WTC11 (cell line): ENCODE results near the gene FGF1. TPM values are rescaled to one million over a fixed set of nuclear protein-coding genes. Genes with fewer than 3 reads are reported as not detected.

Experiments
- ATAC-seq: fragments of 200-7000 bp; cut with Tn5 transposase; 2 replicates; pipeline ENCODE4 v1.10.0; 2021; ENCODE audit warnings: mild to moderate bottlenecking, moderate library complexity
- CTCF ChIA-PET: fragments of 300-600 bp; sonication (Branson Sonifier 250); formaldehyde crosslinking; loops from one replicate; lab custom pipeline; 2021; ENCODE audit warnings: antibody characterized with exemption; lab: Charles Lee
- POLR2A ChIA-PET: fragments of 350-600 bp; sonication (Branson Sonifier 250); formaldehyde crosslinking; loops from one replicate; lab custom pipeline; 2021; ENCODE audit warnings: antibody characterized with exemption; lab: Charles Lee
- DNase-seq: peaks from one replicate; pipeline ENCODE4 v3.0.0; 2021; ENCODE audit warnings: low spot score
- H3K27ac Mint-ChIP-seq: 2 replicates; pipeline ENCODE4 v1.8.0; 2021; ENCODE audit warnings: mixed read lengths
- H3K27me3 Mint-ChIP-seq: 2 replicates; pipeline ENCODE4 v1.8.0; 2021; ENCODE audit warnings: low read depth, mild to moderate bottlenecking, moderate library complexity, mixed read lengths
- H3K36me3 Mint-ChIP-seq: 2 replicates; pipeline ENCODE4 v1.8.0; 2021; ENCODE audit warnings: mixed read lengths
- H3K4me1 Mint-ChIP-seq: 2 replicates; pipeline ENCODE4 v1.8.0; 2022; ENCODE audit warnings: mixed read lengths
- H3K4me3 Mint-ChIP-seq: 2 replicates; pipeline ENCODE4 v1.8.0; 2021; ENCODE audit warnings: mild to moderate bottlenecking, moderate library complexity, mixed read lengths
- H3K9me3 Mint-ChIP-seq: 2 replicates; pipeline ENCODE4 v1.8.0; 2021; ENCODE audit warnings: mixed read lengths
- FOXP1 ChIP-seq: sonication (generic); formaldehyde crosslinking; IDR thresholded peaks from 2 replicates; pipeline ENCODE4 v1.8.0; 2022; ENCODE audit warnings: missing genetic modification reagents, mild to moderate bottlenecking, moderate library complexity, borderline replicate concordance
- GABPB1 ChIP-seq: sonication (generic); formaldehyde crosslinking; IDR thresholded peaks from 2 replicates; pipeline ENCODE4 v1.8.1; 2023; ENCODE audit warnings: mild to moderate bottlenecking, missing genetic modification reagents
- GRHL2 ChIP-seq: fragments of 250-450 bp; sonication (Bioruptor Pico); IDR thresholded peaks from 2 replicates; pipeline ENCODE4 v1.8.0; 2022; ENCODE audit warnings: mild to moderate bottlenecking, moderate library complexity; ENCODE audit not compliant: insufficient replicate concordance, severe bottlenecking
- HMGA2 ChIP-seq: fragments of 250-450 bp; sonication (Bioruptor Pico); IDR thresholded peaks from 2 replicates; pipeline ENCODE4 v1.4.0; 2021; ENCODE audit warnings: mild to moderate bottlenecking, moderate library complexity
- IRF1 ChIP-seq: sonication (generic); formaldehyde crosslinking; IDR thresholded peaks from 2 replicates; pipeline ENCODE4 v1.8.0; 2023; ENCODE audit warnings: missing genetic modification reagents
- JAZF1 ChIP-seq: fragments of 250-450 bp; sonication (Bioruptor Pico); IDR thresholded peaks from 2 replicates; pipeline ENCODE4 v1.9.0; 2021; ENCODE audit warnings: moderate library complexity, mild to moderate bottlenecking, inconsistent platforms
- JUN ChIP-seq: sonication (generic); formaldehyde crosslinking; IDR thresholded peaks from 2 replicates; pipeline ENCODE4 v1.8.0; 2023; ENCODE audit warnings: mild to moderate bottlenecking, missing genetic modification reagents
- KAT7 ChIP-seq: sonication (generic); formaldehyde crosslinking; IDR thresholded peaks from 2 replicates; pipeline ENCODE4 v1.8.1; 2023; ENCODE audit warnings: missing genetic modification reagents, mild to moderate bottlenecking, borderline replicate concordance
- MXD4 ChIP-seq: fragments of 250-450 bp; sonication (Bioruptor Pico); IDR thresholded peaks from 2 replicates; pipeline ENCODE4 v1.8.0; 2021; ENCODE audit warnings: mild to moderate bottlenecking, moderate library complexity, borderline replicate concordance
- NR1H2 ChIP-seq: sonication (generic); formaldehyde crosslinking; IDR thresholded peaks from 2 replicates; pipeline ENCODE4 v1.9.0; 2021; ENCODE audit warnings: mild to moderate bottlenecking, moderate library complexity, missing genetic modification reagents
- OVOL2 ChIP-seq: fragments of 250-450 bp; sonication (Bioruptor Pico); IDR thresholded peaks from 2 replicates; pipeline ENCODE4 v1.9.0; 2021; ENCODE audit warnings: mild to moderate bottlenecking, borderline replicate concordance
- RORB ChIP-seq: fragments of 250-450 bp; sonication (Bioruptor Pico); IDR thresholded peaks from 2 replicates; pipeline ENCODE4 v1.9.0; 2021; ENCODE audit warnings: mild to moderate bottlenecking
- SP1 ChIP-seq: sonication (generic); formaldehyde crosslinking; conservative IDR thresholded peaks from 2 replicates; pipeline ENCODE4 v1.8.1; 2022; ENCODE audit warnings: missing genetic modification reagents
- TP53 ChIP-seq: sonication (generic); formaldehyde crosslinking; IDR thresholded peaks from 2 replicates; pipeline ENCODE4 v1.8.1; 2023; ENCODE audit warnings: mild to moderate bottlenecking, missing genetic modification reagents
- ZNF219 ChIP-seq: sonication (generic); formaldehyde crosslinking; IDR thresholded peaks from 2 replicates; pipeline ENCODE4 v1.8.0; 2023; ENCODE audit warnings: missing genetic modification reagents, mild to moderate bottlenecking, borderline replicate concordance
- ZNF317 ChIP-seq: sonication (generic); formaldehyde crosslinking; IDR thresholded peaks from 2 replicates; pipeline ENCODE4 v1.8.1; 2023; ENCODE audit warnings: low read depth, mild to moderate bottlenecking, moderate library complexity, missing genetic modification reagents, borderline replicate concordance
- ZNF671 ChIP-seq: fragments of 250-450 bp; sonication (Bioruptor Pico); IDR thresholded peaks from 2 replicates; pipeline ENCODE4 v1.8.0; 2021; ENCODE audit warnings: mild to moderate bottlenecking
- total RNA-seq: library from RNA; stranded (reverse); gene quantifications from 3 replicates; pipeline ENCODE4 v1.2.3, GENCODE V29; 2021
- TF ChIP-seq, protein P1 (sequence below): fragments of 250-450 bp; sonication (Bioruptor Pico); IDR thresholded peaks from 2 replicates; pipeline ENCODE4 v1.9.0; 2021; ENCODE audit warnings: mild to moderate bottlenecking
- TF ChIP-seq, protein P2 (sequence below): fragments of 250-450 bp; sonication (Bioruptor Pico); IDR thresholded peaks from 2 replicates; pipeline ENCODE4 v1.8.0; 2021; ENCODE audit warnings: mild to moderate bottlenecking
- TF ChIP-seq, protein P3 (sequence below): sonication (generic); formaldehyde crosslinking; IDR thresholded peaks from 2 replicates; pipeline ENCODE4 v1.8.1; 2022; ENCODE audit warnings: missing genetic modification reagents, borderline replicate concordance
- TF ChIP-seq, protein P4 (sequence below): sonication (generic); formaldehyde crosslinking; IDR thresholded peaks from 2 replicates; pipeline ENCODE4 v1.8.1; 2023; ENCODE audit warnings: mild to moderate bottlenecking, missing genetic modification reagents, moderate library complexity

FGF1 gene
- total RNA-seq, 1 experiment from 2014 or later = 0.55 TPM

DNA sequence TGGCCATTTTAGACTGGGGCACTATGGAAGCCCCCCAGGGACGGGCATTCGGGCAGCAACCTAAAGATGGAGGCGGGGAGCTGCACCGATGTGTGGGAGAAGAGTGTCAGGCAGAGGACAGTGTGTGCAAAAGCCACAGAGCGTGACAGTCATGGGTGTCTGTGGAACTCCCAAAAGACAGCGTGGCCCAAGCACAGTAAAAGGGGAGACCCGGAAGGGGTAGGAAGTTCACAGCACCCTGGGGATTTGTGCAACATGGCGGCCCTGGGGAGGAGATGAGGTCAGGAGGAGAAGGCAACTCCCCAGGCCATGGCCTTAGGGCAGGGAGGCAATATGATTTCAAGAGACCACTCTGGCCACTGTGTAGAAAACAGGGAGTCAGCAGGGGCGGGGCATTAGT lies 38.9 kb upstream of the FGF1 start:
- Mint-ChIP-seq H3K9me3 (peaks cover 4% of the 10 kb centered on the region), H3K4me1 (0 out of 2 replicates have a peak, but pooled peaks cover 4% of the 10 kb centered on the region), H3K36me3 (peaks cover 12% of the 10 kb centered on the region), H3K27me3 (no peaks in the 10 kb centered on the region), H3K27ac (no peak overlapping the region), H3K4me3 (no peak overlapping the region)
- POLR2A ChIA-PET = no interaction called here
- ATAC-seq = no peak
- CTCF ChIA-PET = interaction anchor here (1.0 to 4.7 kb wide), 3 partner anchors 11 to 156 kb away, joined by 3 to 36 read pairs (median 3); no protein-coding TSS in a partner anchor
- TF ChIP-seq, protein P1, sequence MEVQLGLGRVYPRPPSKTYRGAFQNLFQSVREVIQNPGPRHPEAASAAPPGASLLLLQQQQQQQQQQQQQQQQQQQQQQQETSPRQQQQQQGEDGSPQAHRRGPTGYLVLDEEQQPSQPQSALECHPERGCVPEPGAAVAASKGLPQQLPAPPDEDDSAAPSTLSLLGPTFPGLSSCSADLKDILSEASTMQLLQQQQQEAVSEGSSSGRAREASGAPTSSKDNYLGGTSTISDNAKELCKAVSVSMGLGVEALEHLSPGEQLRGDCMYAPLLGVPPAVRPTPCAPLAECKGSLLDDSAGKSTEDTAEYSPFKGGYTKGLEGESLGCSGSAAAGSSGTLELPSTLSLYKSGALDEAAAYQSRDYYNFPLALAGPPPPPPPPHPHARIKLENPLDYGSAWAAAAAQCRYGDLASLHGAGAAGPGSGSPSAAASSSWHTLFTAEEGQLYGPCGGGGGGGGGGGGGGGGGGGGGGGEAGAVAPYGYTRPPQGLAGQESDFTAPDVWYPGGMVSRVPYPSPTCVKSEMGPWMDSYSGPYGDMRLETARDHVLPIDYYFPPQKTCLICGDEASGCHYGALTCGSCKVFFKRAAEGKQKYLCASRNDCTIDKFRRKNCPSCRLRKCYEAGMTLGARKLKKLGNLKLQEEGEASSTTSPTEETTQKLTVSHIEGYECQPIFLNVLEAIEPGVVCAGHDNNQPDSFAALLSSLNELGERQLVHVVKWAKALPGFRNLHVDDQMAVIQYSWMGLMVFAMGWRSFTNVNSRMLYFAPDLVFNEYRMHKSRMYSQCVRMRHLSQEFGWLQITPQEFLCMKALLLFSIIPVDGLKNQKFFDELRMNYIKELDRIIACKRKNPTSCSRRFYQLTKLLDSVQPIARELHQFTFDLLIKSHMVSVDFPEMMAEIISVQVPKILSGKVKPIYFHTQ (CRISPR knock-in tag) = no peak
- DNase-seq = no peak

DNA sequence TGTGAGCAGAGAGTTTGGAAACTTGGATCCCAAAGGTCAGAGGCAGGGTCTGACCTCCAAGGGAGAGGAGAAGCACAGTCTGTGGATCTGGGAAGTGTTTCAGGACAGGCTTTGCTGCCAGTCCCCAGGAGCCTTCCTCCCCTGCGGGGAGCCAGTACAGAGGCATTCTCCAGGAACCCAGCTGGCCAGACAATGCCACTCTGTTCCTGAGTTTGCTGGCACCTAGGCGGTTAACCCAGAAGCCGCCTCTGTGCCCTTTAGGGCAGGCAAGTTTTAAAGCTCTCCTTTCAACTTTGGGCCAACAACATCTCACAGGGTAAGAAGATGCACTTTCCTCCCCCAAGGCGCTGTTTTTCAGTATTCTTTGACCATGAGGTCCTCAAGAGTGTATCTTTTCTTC lies 37.0 kb upstream of the FGF1 start:
- Mint-ChIP-seq H3K36me3 (peaks cover 10% of the 10 kb centered on the region), H3K27ac (no peak overlapping the region), H3K4me3 (no peak overlapping the region), H3K4me1 (peaks cover 19% of the 10 kb centered on the region), H3K9me3 (peaks cover 4% of the 10 kb centered on the region; the same call in 1 of the 2 replicates), H3K27me3 (no peaks in the 10 kb centered on the region)
- ATAC-seq (no peak), DNase-seq (no peak)
- TF ChIP-seq TP53 = no peak
- TF ChIP-seq, protein P2, sequence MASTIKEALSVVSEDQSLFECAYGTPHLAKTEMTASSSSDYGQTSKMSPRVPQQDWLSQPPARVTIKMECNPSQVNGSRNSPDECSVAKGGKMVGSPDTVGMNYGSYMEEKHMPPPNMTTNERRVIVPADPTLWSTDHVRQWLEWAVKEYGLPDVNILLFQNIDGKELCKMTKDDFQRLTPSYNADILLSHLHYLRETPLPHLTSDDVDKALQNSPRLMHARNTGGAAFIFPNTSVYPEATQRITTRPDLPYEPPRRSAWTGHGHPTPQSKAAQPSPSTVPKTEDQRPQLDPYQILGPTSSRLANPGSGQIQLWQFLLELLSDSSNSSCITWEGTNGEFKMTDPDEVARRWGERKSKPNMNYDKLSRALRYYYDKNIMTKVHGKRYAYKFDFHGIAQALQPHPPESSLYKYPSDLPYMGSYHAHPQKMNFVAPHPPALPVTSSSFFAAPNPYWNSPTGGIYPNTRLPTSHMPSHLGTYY (CRISPR knock-in tag) = no peak
- TF ChIP-seq MXD4 (CRISPR knock-in tag) = no peak
- TF ChIP-seq NR1H2 (CRISPR knock-in tag) = no peak
- TF ChIP-seq ZNF317 (CRISPR knock-in tag) = no peak
- TF ChIP-seq FOXP1 (CRISPR knock-in tag) = no peak
- no peak for TF ChIP-seq ZNF671 (CRISPR knock-in tag)
- TF ChIP-seq GABPB1 (CRISPR knock-in tag) = no peak
- no peak for TF ChIP-seq KAT7 (CRISPR knock-in tag)
- TF ChIP-seq, protein P3, sequence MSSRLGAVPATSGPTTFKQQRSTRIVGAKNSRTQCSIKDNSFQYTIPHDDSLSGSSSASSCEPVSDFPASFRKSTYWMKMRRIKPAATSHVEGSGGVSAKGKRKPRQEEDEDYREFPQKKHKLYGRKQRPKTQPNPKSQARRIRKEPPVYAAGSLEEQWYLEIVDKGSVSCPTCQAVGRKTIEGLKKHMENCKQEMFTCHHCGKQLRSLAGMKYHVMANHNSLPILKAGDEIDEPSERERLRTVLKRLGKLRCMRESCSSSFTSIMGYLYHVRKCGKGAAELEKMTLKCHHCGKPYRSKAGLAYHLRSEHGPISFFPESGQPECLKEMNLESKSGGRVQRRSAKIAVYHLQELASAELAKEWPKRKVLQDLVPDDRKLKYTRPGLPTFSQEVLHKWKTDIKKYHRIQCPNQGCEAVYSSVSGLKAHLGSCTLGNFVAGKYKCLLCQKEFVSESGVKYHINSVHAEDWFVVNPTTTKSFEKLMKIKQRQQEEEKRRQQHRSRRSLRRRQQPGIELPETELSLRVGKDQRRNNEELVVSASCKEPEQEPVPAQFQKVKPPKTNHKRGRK (CRISPR knock-in tag) = no peak
- ChIA-PET CTCF (interaction anchor here (0.8 to 4.7 kb wide), 4 partner anchors 9 to 165 kb away, joined by 3 to 36 read pairs (median 6); no protein-coding TSS in a partner anchor), POLR2A (interaction anchor here (0.7 kb wide), 1 partner anchor 48 kb away, joined by 4 read pairs; no protein-coding TSS in a partner anchor)

- peaks cover 10% of the 10 kb centered on the region for H3K36me3 Mint-ChIP-seq
- H3K9me3 Mint-ChIP-seq = peaks cover 4% of the 10 kb centered on the region; the same call in 1 of the 2 replicates
- peaks cover 26% of the 10 kb centered on the region for H3K4me1 Mint-ChIP-seq
- ATAC-seq (no peak), DNase-seq (no peak)
- ChIA-PET CTCF (interaction anchor here (0.9 to 4.7 kb wide), 5 partner anchors 9 to 193 kb away, joined by 3 to 36 read pairs (median 3); no protein-coding TSS in a partner anchor), POLR2A (interaction anchor here (0.7 to 1.0 kb wide), 2 partner anchors 12 to 442 kb away, joined by 3 read pairs; no protein-coding TSS in a partner anchor)
- no peak overlapping the region; the same call in 1 of the 2 replicates for H3K27ac Mint-ChIP-seq
- no peak overlapping the region for H3K4me3 Mint-ChIP-seq
- H3K27me3 Mint-ChIP-seq = no peaks in the 10 kb centered on the region
- TF ChIP-seq GRHL2 = no peak
- TF ChIP-seq SP1 (CRISPR knock-in tag) = no peak
- TF ChIP-seq, protein P4, sequence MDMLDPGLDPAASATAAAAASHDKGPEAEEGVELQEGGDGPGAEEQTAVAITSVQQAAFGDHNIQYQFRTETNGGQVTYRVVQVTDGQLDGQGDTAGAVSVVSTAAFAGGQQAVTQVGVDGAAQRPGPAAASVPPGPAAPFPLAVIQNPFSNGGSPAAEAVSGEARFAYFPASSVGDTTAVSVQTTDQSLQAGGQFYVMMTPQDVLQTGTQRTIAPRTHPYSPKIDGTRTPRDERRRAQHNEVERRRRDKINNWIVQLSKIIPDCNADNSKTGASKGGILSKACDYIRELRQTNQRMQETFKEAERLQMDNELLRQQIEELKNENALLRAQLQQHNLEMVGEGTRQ (CRISPR knock-in tag) = no peak
- no peak for TF ChIP-seq OVOL2 (CRISPR knock-in tag)
- no peak for TF ChIP-seq RORB (CRISPR knock-in tag)
- TF ChIP-seq ZNF219 (CRISPR knock-in tag) = no peak
- no peak for TF ChIP-seq HMGA2 (CRISPR knock-in tag)
- TF ChIP-seq JUN = no peak
- no peak for TF ChIP-seq JAZF1 (CRISPR knock-in tag)
- no peak for TF ChIP-seq IRF1 (CRISPR knock-in tag)
Observed at GRCh38 chr5:142722146-142722545, 36.3 kb upstream of the FGF1 start.
